ENCODE measurements around the gene SGO2.

The SGO2 gene

GRCh38 chr2:200525882-200526651 lies at the start of gene SGO2 (continued):
- TF ChIP-seq OSR2 (tag by site-specific recombination; IDR thresholded peaks at IDR 0.05): no peak
- TF ChIP-seq ZNF121 (tag by site-specific recombination; IDR thresholded peaks at IDR 0.05): no peak
- peak; percentile 41; the same call in 1 of the 2 replicates for TF ChIP-seq SP7 (tag by site-specific recombination; IDR thresholded peaks at IDR 0.05)
- no peak for TF ChIP-seq ZNF140 (tag by site-specific recombination; IDR thresholded peaks at IDR 0.05)
- TF ChIP-seq ZNF837 (tag by site-specific recombination; IDR thresholded peaks at IDR 0.05): no peak
- no peak for TF ChIP-seq WT1 (tag by site-specific recombination; IDR thresholded peaks at IDR 0.05)
- TF ChIP-seq TCF7L2 (IDR thresholded peaks at IDR 0.05; ENCODE audit: borderline replicate concordance, low read depth, low read length): no peak
- TF ChIP-seq GLI2 (tag by site-specific recombination; IDR thresholded peaks at IDR 0.05; ENCODE audit: borderline replicate concordance, low read depth): no peak
- TF ChIP-seq ZNF280C (tag by site-specific recombination; IDR thresholded peaks at IDR 0.05): no peak
- TF ChIP-seq ZNF747 (tag by site-specific recombination; IDR thresholded peaks at IDR 0.05): no peak
- TF ChIP-seq KLF16 (tag by site-specific recombination; IDR thresholded peaks at IDR 0.05): peak; percentile 93
- no peak for TF ChIP-seq ZNF530 (tag by site-specific recombination; IDR thresholded peaks at IDR 0.05; ENCODE audit: low read depth)
- TF ChIP-seq ZSCAN18 (tag by site-specific recombination; IDR thresholded peaks at IDR 0.05): no peak
- TF ChIP-seq KLF1 (tag by site-specific recombination; IDR thresholded peaks at IDR 0.05): peak; percentile 89
- TF ChIP-seq ZNF274 (IDR thresholded peaks at IDR 0.05; ENCODE audit: low read length): no peak
- TF ChIP-seq ZNF274 (tag by site-specific recombination; IDR thresholded peaks at IDR 0.05; ENCODE audit: borderline replicate concordance): no peak
- peak; percentile 81 for TF ChIP-seq ZNF341 (tag by site-specific recombination; IDR thresholded peaks at IDR 0.05; ENCODE audit: low read depth)
- no peak for TF ChIP-seq ZNF350 (tag by site-specific recombination; IDR thresholded peaks at IDR 0.05)
- TF ChIP-seq, protein P1, sequence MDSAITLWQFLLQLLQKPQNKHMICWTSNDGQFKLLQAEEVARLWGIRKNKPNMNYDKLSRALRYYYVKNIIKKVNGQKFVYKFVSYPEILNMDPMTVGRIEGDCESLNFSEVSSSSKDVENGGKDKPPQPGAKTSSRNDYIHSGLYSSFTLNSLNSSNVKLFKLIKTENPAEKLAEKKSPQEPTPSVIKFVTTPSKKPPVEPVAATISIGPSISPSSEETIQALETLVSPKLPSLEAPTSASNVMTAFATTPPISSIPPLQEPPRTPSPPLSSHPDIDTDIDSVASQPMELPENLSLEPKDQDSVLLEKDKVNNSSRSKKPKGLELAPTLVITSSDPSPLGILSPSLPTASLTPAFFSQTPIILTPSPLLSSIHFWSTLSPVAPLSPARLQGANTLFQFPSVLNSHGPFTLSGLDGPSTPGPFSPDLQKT (IDR thresholded peaks at IDR 0.05; ENCODE audit: borderline replicate concordance, low read depth, low read length): no peak
- TF ChIP-seq ZNF664 (tag by site-specific recombination; IDR thresholded peaks at IDR 0.05): no peak
- peak; percentile 87 for TF ChIP-seq PRDM10 (tag by site-specific recombination; IDR thresholded peaks at IDR 0.05)
- TF ChIP-seq ZNF211 (tag by site-specific recombination; IDR thresholded peaks at IDR 0.05; ENCODE audit: low read depth): no peak
- TF ChIP-seq ZNF449 (tag by site-specific recombination; IDR thresholded peaks at IDR 0.05): no peak
- TF ChIP-seq ZNF629 (tag by site-specific recombination; IDR thresholded peaks at IDR 0.05): no peak; the same call in 1 of the 2 replicates
- TF ChIP-seq ZNF501 (tag by site-specific recombination; IDR thresholded peaks at IDR 0.05): peak; percentile 89
- no peak for TF ChIP-seq ZNF785 (tag by site-specific recombination; IDR thresholded peaks at IDR 0.05)
- no peak for TF ChIP-seq HIC1 (tag by site-specific recombination; IDR thresholded peaks at IDR 0.05)
- TF ChIP-seq ZNF426 (tag by site-specific recombination; IDR thresholded peaks at IDR 0.05): no peak
